Gastroesophageal sphincter (tissue), 3 donors: Measurements from ENCODE around the gene FMN2.

Experiments used
- EP300 ChIP-seq: sonication (generic); formaldehyde crosslinking; IDR thresholded peaks from one replicate; pipeline ENCODE4 v1.6.1; 2017; ENCODE audit warnings: antibody characterized with exemption, mild to moderate bottlenecking
- POLR2A ChIP-seq, 2 donors: fragments of 450-650 bp; IDR thresholded peaks; one replicate each; pipeline ENCODE4 v1.6.1; 2017; ENCODE audit warnings: antibody characterized with exemption in 2 of 2, mild to moderate bottlenecking in 2 of 2, moderate library complexity in 1 of 2
- POLR2AphosphoS5 ChIP-seq: sonication (generic); formaldehyde crosslinking; IDR thresholded peaks from one replicate; pipeline ENCODE4 v1.6.1; 2017; ENCODE audit warnings: antibody characterized with exemption
- TF ChIP-seq, protein P1 (sequence below), 4 experiments: fragments of 200-600 bp in 2 of 4; fragments of 450-650 bp in 2 of 4; sonication (generic) in 1 of 4; IDR thresholded peaks; one replicate each; pipeline ENCODE4 v1.5.1; 2017 to 2019; ENCODE audit warnings: antibody characterized with exemption in 4 of 4, mild to moderate bottlenecking in 2 of 4, moderate library complexity in 2 of 4

DNA sequence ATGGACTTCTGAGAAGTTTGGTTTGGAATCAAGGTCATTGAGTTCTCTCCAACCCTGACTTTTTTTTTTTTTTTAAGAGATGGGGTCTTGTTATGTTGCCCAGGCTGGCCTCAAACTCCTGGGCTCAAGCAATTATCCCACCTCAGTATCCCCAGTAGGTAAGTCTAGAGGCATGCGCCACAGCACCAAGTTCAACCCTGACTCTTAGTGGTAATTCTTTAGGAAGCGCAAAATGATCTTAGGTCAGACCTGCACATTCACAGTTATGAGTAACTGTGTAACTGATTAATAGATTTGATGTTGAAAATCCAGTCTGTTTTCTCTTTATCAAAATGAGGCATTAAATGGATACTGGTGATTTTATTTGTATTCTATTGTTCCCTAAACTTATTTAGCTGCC is 424.4 kb downstream of the FMN2 start:
- TF ChIP-seq POLR2AphosphoS5 = no peak
- TF ChIP-seq EP300 = no peak
- TF ChIP-seq, protein P1, sequence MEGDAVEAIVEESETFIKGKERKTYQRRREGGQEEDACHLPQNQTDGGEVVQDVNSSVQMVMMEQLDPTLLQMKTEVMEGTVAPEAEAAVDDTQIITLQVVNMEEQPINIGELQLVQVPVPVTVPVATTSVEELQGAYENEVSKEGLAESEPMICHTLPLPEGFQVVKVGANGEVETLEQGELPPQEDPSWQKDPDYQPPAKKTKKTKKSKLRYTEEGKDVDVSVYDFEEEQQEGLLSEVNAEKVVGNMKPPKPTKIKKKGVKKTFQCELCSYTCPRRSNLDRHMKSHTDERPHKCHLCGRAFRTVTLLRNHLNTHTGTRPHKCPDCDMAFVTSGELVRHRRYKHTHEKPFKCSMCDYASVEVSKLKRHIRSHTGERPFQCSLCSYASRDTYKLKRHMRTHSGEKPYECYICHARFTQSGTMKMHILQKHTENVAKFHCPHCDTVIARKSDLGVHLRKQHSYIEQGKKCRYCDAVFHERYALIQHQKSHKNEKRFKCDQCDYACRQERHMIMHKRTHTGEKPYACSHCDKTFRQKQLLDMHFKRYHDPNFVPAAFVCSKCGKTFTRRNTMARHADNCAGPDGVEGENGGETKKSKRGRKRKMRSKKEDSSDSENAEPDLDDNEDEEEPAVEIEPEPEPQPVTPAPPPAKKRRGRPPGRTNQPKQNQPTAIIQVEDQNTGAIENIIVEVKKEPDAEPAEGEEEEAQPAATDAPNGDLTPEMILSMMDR (IDR thresholded peaks at IDR 0.05) = no peak
- no peak for TF ChIP-seq POLR2A (IDR thresholded peaks at IDR 0.05)
